H4 (cell line): Measurements from ENCODE around the gene FNDC7. TPM values are rescaled to one million over a fixed set of nuclear protein-coding genes. Genes with fewer than 3 reads are reported as not detected.

Experiments
- total RNA-seq: library from RNA; depleted of rRNA; stranded (reverse); fragments of >200 nt; shearing (Covaris generic); gene quantifications from 2 replicates; pipeline ENCODE4 v1.2.3, GENCODE V29; 2014; rRNA removed

FNDC7 gene
- total RNA-seq, 1 experiment from 2014 or later = not detected

Other genes starting within 250 kb of the FNDC7 start
- 5.1 and 6.9 TPM in 2 replicates for gene EEIG2, start 152.8 kb upstream of the FNDC7 start, total RNA-seq
- not detected in 2 replicates for gene HENMT1, start 51.8 kb upstream of the FNDC7 start, total RNA-seq
- gene PRPF38B, start 20.6 kb upstream of the FNDC7 start, total RNA-seq = 5.3 and 7.6 TPM in 2 replicates
- 30.9 and 38.1 TPM in 2 replicates for gene STXBP3, start 33.8 kb downstream of the FNDC7 start, total RNA-seq
- 0.95 TPM in 1 of 2 replicates, not detected in the other for gene AKNAD1, start 144.2 kb downstream of the FNDC7 start, total RNA-seq
- gene GPSM2, start 164.1 kb downstream of the FNDC7 start, total RNA-seq = 38.2 and 38.5 TPM in 2 replicates